Measurements from ENCODE around the gene IL1RAPL2.

IL1RAPL2 gene

GRCh38 chrX:105755109-105755508 is 1189.1 kb downstream of the IL1RAPL2 start:
- no peaks in the 10 kb centered on the region for H3K36me3 ChIP-seq (ENCODE audit: control insufficient read depth, low read length)
- no peak overlapping the region for H3K27ac ChIP-seq (ENCODE audit: low read depth, low read length)
- no peaks in the 10 kb centered on the region for H4K20me1 ChIP-seq (ENCODE audit: control insufficient read depth, insufficient read depth, low read depth, low read length)
- H3K9me3 ChIP-seq (ENCODE audit: control insufficient read depth, insufficient read depth, low read length), result no peaks in the 10 kb centered on the region
- H3K4me2 ChIP-seq (ENCODE audit: low read length), result no peak overlapping the region
- H3K9me2 ChIP-seq (replicated peaks; ENCODE audit: control insufficient read depth, low read length), result no peaks in the 10 kb centered on the region
- no peak overlapping the region for H3K4me3 ChIP-seq (ENCODE audit: low read length)
- H3K79me2 ChIP-seq (ENCODE audit: control insufficient read depth, low read length), result no peaks in the 10 kb centered on the region
- no peaks in the 10 kb centered on the region for H3K27me3 ChIP-seq (ENCODE audit: control insufficient read depth, low read length)
- no peaks in the 10 kb centered on the region for H3F3A ChIP-seq (ENCODE audit: control insufficient read depth, insufficient read depth)
- H3K4me1 ChIP-seq (ENCODE audit: control insufficient read depth, low read length), result no peaks in the 10 kb centered on the region
- TF ChIP-seq CTCF (IDR thresholded peaks at IDR 0.05; ENCODE audit: low read depth, low read length, poor library complexity, severe bottlenecking), result no peak
- no peak for TF ChIP-seq EZH2phosphoT487 (IDR thresholded peaks at IDR 0.05; ENCODE audit: borderline replicate concordance, low read length)

- H3K79me2 ChIP-seq (ENCODE audit: control insufficient read depth, low read length), result no peaks in the 10 kb centered on the region
- H3K9me3 ChIP-seq (ENCODE audit: control insufficient read depth, insufficient read depth, low read length), result no peaks in the 10 kb centered on the region
- H4K20me1 ChIP-seq (ENCODE audit: control insufficient read depth, insufficient read depth, low read depth, low read length), result no peaks in the 10 kb centered on the region
- H3K4me1 ChIP-seq (ENCODE audit: control insufficient read depth, low read length), result no peaks in the 10 kb centered on the region
- no peaks in the 10 kb centered on the region for H3K27me3 ChIP-seq (ENCODE audit: control insufficient read depth, low read length)
- TF ChIP-seq EZH2phosphoT487 (IDR thresholded peaks at IDR 0.05; ENCODE audit: borderline replicate concordance, low read length) (no peak), CTCF (IDR thresholded peaks at IDR 0.05; ENCODE audit: low read depth, low read length, poor library complexity, severe bottlenecking) (no peak)
- no peak overlapping the region for H3K27ac ChIP-seq (ENCODE audit: low read depth, low read length)
- H3F3A ChIP-seq (ENCODE audit: control insufficient read depth, insufficient read depth), result no peaks in the 10 kb centered on the region
- H3K4me3 ChIP-seq (ENCODE audit: low read length), result no peak overlapping the region
- no peaks in the 10 kb centered on the region for H3K36me3 ChIP-seq (ENCODE audit: control insufficient read depth, low read length)
- no peaks in the 10 kb centered on the region for H3K9me2 ChIP-seq (replicated peaks; ENCODE audit: control insufficient read depth, low read length)
- no peak overlapping the region for H3K4me2 ChIP-seq (ENCODE audit: low read length)
These were observed 1192.8 kb downstream of the IL1RAPL2 start for GRCh38 chrX:105758754-105759153.

GRCh38 chrX:105759598-105759997 is 1193.6 kb downstream of the IL1RAPL2 start:
- no peak overlapping the region for H3K4me3 ChIP-seq (ENCODE audit: low read length)
- TF ChIP-seq CTCF (IDR thresholded peaks at IDR 0.05; ENCODE audit: low read depth, low read length, poor library complexity, severe bottlenecking) (no peak), EZH2phosphoT487 (IDR thresholded peaks at IDR 0.05; ENCODE audit: borderline replicate concordance, low read length) (no peak)
- no peaks in the 10 kb centered on the region for H3K27me3 ChIP-seq (ENCODE audit: control insufficient read depth, low read length)
- no peaks in the 10 kb centered on the region for H3K36me3 ChIP-seq (ENCODE audit: control insufficient read depth, low read length)
- no peaks in the 10 kb centered on the region for H3K79me2 ChIP-seq (ENCODE audit: control insufficient read depth, low read length)
- H3K4me2 ChIP-seq (ENCODE audit: low read length), result no peak overlapping the region
- H3K4me1 ChIP-seq (ENCODE audit: control insufficient read depth, low read length), result no peaks in the 10 kb centered on the region
- no peaks in the 10 kb centered on the region for H3F3A ChIP-seq (ENCODE audit: control insufficient read depth, insufficient read depth)
- H4K20me1 ChIP-seq (ENCODE audit: control insufficient read depth, insufficient read depth, low read depth, low read length), result no peaks in the 10 kb centered on the region
- H3K27ac ChIP-seq (ENCODE audit: low read depth, low read length), result no peak overlapping the region
- H3K9me2 ChIP-seq (replicated peaks; ENCODE audit: control insufficient read depth, low read length), result no peaks in the 10 kb centered on the region
- H3K9me3 ChIP-seq (ENCODE audit: control insufficient read depth, insufficient read depth, low read length), result no peaks in the 10 kb centered on the region

- Histone ChIP-seq H3K79me2 (ENCODE audit: control insufficient read depth, low read length) (no peaks in the 10 kb centered on the region), H3K27ac (ENCODE audit: low read depth, low read length) (no peak overlapping the region), H3F3A (ENCODE audit: control insufficient read depth, insufficient read depth) (no peaks in the 10 kb centered on the region), H3K9me2 (replicated peaks; ENCODE audit: control insufficient read depth, low read length) (no peaks in the 10 kb centered on the region), H3K4me1 (ENCODE audit: control insufficient read depth, low read length) (no peaks in the 10 kb centered on the region), H4K20me1 (ENCODE audit: control insufficient read depth, insufficient read depth, low read depth, low read length) (no peaks in the 10 kb centered on the region), H3K4me3 (ENCODE audit: low read length) (no peak overlapping the region), H3K36me3 (ENCODE audit: control insufficient read depth, low read length) (no peaks in the 10 kb centered on the region), H3K4me2 (ENCODE audit: low read length) (no peak overlapping the region), H3K9me3 (ENCODE audit: control insufficient read depth, insufficient read depth, low read length) (no peaks in the 10 kb centered on the region), H3K27me3 (ENCODE audit: control insufficient read depth, low read length) (no peaks in the 10 kb centered on the region)
- TF ChIP-seq EZH2phosphoT487 (IDR thresholded peaks at IDR 0.05; ENCODE audit: borderline replicate concordance, low read length) (no peak), CTCF (IDR thresholded peaks at IDR 0.05; ENCODE audit: low read depth, low read length, poor library complexity, severe bottlenecking) (no peak)
These were observed 1199.7 kb downstream of the IL1RAPL2 start for GRCh38 chrX:105765691-105766090.

All from DOHH2 (cell line).